ENCODE measurements around the gene SHC2. TPM values are rescaled to one million over a fixed set of nuclear protein-coding genes. Genes with fewer than 3 reads are reported as not detected.

Gene SHC2
- total and polyA plus RNA-seq, 4 donors: 11.2 to 23.1 (median 14.5) TPM

- no peak for ATAC-seq (ENCODE audit: insufficient read depth, low FRiP score)
- WGBS, 2 donors: 69 to 73% methylated on average over 23 of the region's 23 CpGs
- Histone ChIP-seq H3K9ac (ENCODE audit: insufficient read depth in 1 of 2, low read length in 2 of 2) (no peak overlapping the region), H3K27ac (ENCODE audit: low read depth in 1 of 2, low read length in 1 of 2) (no peak overlapping the region), H3K36me3 (ENCODE audit: control insufficient read depth in 4 of 4, insufficient read depth in 4 of 4, low read length in 4 of 4) (no peaks in the 10 kb centered on the region), H3K4me1 (ENCODE audit: control insufficient read depth in 5 of 5, insufficient read depth in 5 of 5, low read length in 5 of 5) (peaks cover 0 to 2% (median 0%) of the 10 kb centered on the region in 5 donors), H3K9me3 (ENCODE audit: control insufficient read depth in 4 of 4, insufficient read depth in 3 of 4, low read length in 3 of 4) (no peaks in the 10 kb centered on the region), H3K4me3 (no peak overlapping the region), H3K27me3 (ENCODE audit: control insufficient read depth in 3 of 3, insufficient read depth in 3 of 3, low read length in 2 of 3) (no peaks in the 10 kb centered on the region)
- TF ChIP-seq, protein P1, sequence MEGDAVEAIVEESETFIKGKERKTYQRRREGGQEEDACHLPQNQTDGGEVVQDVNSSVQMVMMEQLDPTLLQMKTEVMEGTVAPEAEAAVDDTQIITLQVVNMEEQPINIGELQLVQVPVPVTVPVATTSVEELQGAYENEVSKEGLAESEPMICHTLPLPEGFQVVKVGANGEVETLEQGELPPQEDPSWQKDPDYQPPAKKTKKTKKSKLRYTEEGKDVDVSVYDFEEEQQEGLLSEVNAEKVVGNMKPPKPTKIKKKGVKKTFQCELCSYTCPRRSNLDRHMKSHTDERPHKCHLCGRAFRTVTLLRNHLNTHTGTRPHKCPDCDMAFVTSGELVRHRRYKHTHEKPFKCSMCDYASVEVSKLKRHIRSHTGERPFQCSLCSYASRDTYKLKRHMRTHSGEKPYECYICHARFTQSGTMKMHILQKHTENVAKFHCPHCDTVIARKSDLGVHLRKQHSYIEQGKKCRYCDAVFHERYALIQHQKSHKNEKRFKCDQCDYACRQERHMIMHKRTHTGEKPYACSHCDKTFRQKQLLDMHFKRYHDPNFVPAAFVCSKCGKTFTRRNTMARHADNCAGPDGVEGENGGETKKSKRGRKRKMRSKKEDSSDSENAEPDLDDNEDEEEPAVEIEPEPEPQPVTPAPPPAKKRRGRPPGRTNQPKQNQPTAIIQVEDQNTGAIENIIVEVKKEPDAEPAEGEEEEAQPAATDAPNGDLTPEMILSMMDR (IDR thresholded peaks at IDR 0.05; ENCODE audit: control extremely low read depth, extremely low read depth): no peak
- no peak for DNase-seq
These were observed 11.4 kb upstream of the SHC2 start for GRCh38 chr19:472005-472858.

- no peak overlapping the region for H3K9ac ChIP-seq (ENCODE audit: insufficient read depth in 1 of 2, low read length in 2 of 2)
- ATAC-seq (ENCODE audit: insufficient read depth, low FRiP score): no peak
- TF ChIP-seq, protein P1 (IDR thresholded peaks at IDR 0.05; ENCODE audit: control extremely low read depth, extremely low read depth): no peak
- 79 to 83% methylated on average over 20 of the region's 20 CpGs for WGBS, 2 donors
- no peak overlapping the region for H3K27ac ChIP-seq (ENCODE audit: low read depth in 1 of 2, low read length in 1 of 2)
- no peak for DNase-seq
- peaks cover 0 to 2% (median 0%) of the 10 kb centered on the region in 5 donors for H3K4me1 ChIP-seq (ENCODE audit: control insufficient read depth in 5 of 5, insufficient read depth in 5 of 5, low read length in 5 of 5)
- no peaks in the 10 kb centered on the region for H3K36me3 ChIP-seq (ENCODE audit: control insufficient read depth in 4 of 4, insufficient read depth in 4 of 4, low read length in 4 of 4)
- no peaks in the 10 kb centered on the region for H3K9me3 ChIP-seq (ENCODE audit: control insufficient read depth in 4 of 4, insufficient read depth in 3 of 4, low read length in 3 of 4)
- H3K4me3 ChIP-seq: no peak overlapping the region
- H3K27me3 ChIP-seq (ENCODE audit: control insufficient read depth in 3 of 3, insufficient read depth in 3 of 3, low read length in 2 of 3): no peaks in the 10 kb centered on the region
These were observed 9.9 kb upstream of the SHC2 start for GRCh38 chr19:470701-471100.

GRCh38 chr19:469833-470232 is 9.0 kb upstream of the SHC2 start:
- H3K4me1 ChIP-seq (ENCODE audit: control insufficient read depth in 5 of 5, insufficient read depth in 5 of 5, low read length in 5 of 5): no peaks in the 10 kb centered on the region
- TF ChIP-seq, protein P1 (IDR thresholded peaks at IDR 0.05; ENCODE audit: control extremely low read depth, extremely low read depth): no peak
- ATAC-seq (ENCODE audit: insufficient read depth, low FRiP score): no peak
- no peak overlapping the region for H3K9ac ChIP-seq (ENCODE audit: insufficient read depth in 1 of 2, low read length in 2 of 2)
- WGBS, 2 donors: 84% methylated on average over 7 of the region's 7 CpGs
- H3K27me3 ChIP-seq (ENCODE audit: control insufficient read depth in 3 of 3, insufficient read depth in 3 of 3, low read length in 2 of 3): no peaks in the 10 kb centered on the region
- DNase-seq: no peak
- no peak overlapping the region for H3K4me3 ChIP-seq
- no peaks in the 10 kb centered on the region for H3K9me3 ChIP-seq (ENCODE audit: control insufficient read depth in 4 of 4, insufficient read depth in 3 of 4, low read length in 3 of 4)
- H3K27ac ChIP-seq (ENCODE audit: low read depth in 1 of 2, low read length in 1 of 2): no peak overlapping the region
- H3K36me3 ChIP-seq (ENCODE audit: control insufficient read depth in 4 of 4, insufficient read depth in 4 of 4, low read length in 4 of 4): no peaks in the 10 kb centered on the region

All from lung (tissue), 12 donors.